Fibroblast of peridontal ligament (primary cell): ENCODE measurements around the gene BTNL9.
"Not testable (repeated sequence)": the region's sequence is repeated elsewhere in the genome, so short reads cannot be mapped to it uniquely, and the experiment has no call there.

ENCODE experiments used
- DNase-seq: peaks from one replicate; pipeline ENCODE4 v3.0.0-alpha.2; 2010; ENCODE audit errors: extremely low read depth

Gene BTNL9

GRCh38 chr5:181060924-181061323 is 20.9 kb downstream of the BTNL9 start:
- DNase-seq = no peak

- DNase-seq = no peak
Measured at GRCh38 chr5:181061645-181062044, 21.6 kb downstream of the BTNL9 start.

GRCh38 chr5:181062631-181063030 is 22.6 kb downstream of the BTNL9 start:
- no peak for DNase-seq

GRCh38 chr5:181063514-181063913 is 23.4 kb downstream of the BTNL9 start:
- DNase-seq = no peak

- DNase-seq = no peak
Measured at GRCh38 chr5:181064987-181065386, 24.9 kb downstream of the BTNL9 start.

GRCh38 chr5:181069767-181070491 is 29.9 kb downstream of the BTNL9 start:
- no peak for DNase-seq

GRCh38 chr5:181070523-181070922 is 30.5 kb downstream of the BTNL9 start:
- DNase-seq = no peak

GRCh38 chr5:181071257-181071656 is 31.2 kb downstream of the BTNL9 start:
- no peak for DNase-seq

- no peak for DNase-seq
Measured at GRCh38 chr5:181076920-181077319, 36.9 kb downstream of the BTNL9 start.

GRCh38 chr5:181081989-181082388 is 41.9 kb downstream of the BTNL9 start:
- no peak for DNase-seq

- no peak for DNase-seq
Measured at GRCh38 chr5:181084621-181085195, 44.6 kb downstream of the BTNL9 start.

- no peak for DNase-seq
Measured at GRCh38 chr5:181086026-181086883, 46.2 kb downstream of the BTNL9 start.

GRCh38 chr5:181086884-181087205 is 46.8 kb downstream of the BTNL9 start:
- DNase-seq = no peak

GRCh38 chr5:181087309-181087708 is 47.2 kb downstream of the BTNL9 start:
- no peak for DNase-seq

GRCh38 chr5:181088289-181088688 is 48.2 kb downstream of the BTNL9 start:
- no peak for DNase-seq

GRCh38 chr5:181092428-181092827 is 52.4 kb downstream of the BTNL9 start:
- DNase-seq = no peak

- not testable (repeated sequence) for DNase-seq
Measured at GRCh38 chr5:181095162-181095561, 55.1 kb downstream of the BTNL9 start.

GRCh38 chr5:181096721-181097382 is 56.8 kb downstream of the BTNL9 start:
- not testable (repeated sequence) for DNase-seq

GRCh38 chr5:181097383-181097753 is 57.3 kb downstream of the BTNL9 start:
- not testable (repeated sequence) for DNase-seq

GRCh38 chr5:181097759-181098491 is 57.9 kb downstream of the BTNL9 start:
- DNase-seq = not testable (repeated sequence)

GRCh38 chr5:181098762-181099601 is 58.9 kb downstream of the BTNL9 start:
- no peak for DNase-seq
